Ectodermal cell (in vitro differentiated cells): ENCODE data around the gene HOXB2. TPM values are rescaled to one million over a fixed set of nuclear protein-coding genes. Genes with fewer than 3 reads are reported as not detected.

Experiments used
- H3K27ac ChIP-seq: 2 replicates; pipeline ENCODE4 v1.7.0; 2013; ENCODE audit warnings: mild to moderate bottlenecking, low read depth, low read length; ENCODE audit not compliant: insufficient read depth, poor library complexity, severe bottlenecking
- H3K27me3 ChIP-seq: 2 replicates; pipeline ENCODE4 v1.7.0; 2013; ENCODE audit warnings: mild to moderate bottlenecking, low read length; ENCODE audit not compliant: insufficient read depth, control insufficient read depth, poor library complexity, severe bottlenecking
- H3K36me3 ChIP-seq: one replicate; pipeline ENCODE4 v1.7.0; 2013; ENCODE audit warnings: low read length; ENCODE audit not compliant: control insufficient read depth, insufficient read depth
- H3K4me1 ChIP-seq: one replicate; pipeline ENCODE4 v1.7.0; 2013; ENCODE audit warnings: low read length; ENCODE audit not compliant: control insufficient read depth, insufficient read depth
- H3K4me3 ChIP-seq: 2 replicates; pipeline ENCODE4 v1.7.0; 2013; ENCODE audit warnings: low read depth, low read length, control low read depth; ENCODE audit not compliant: insufficient read depth
- H3K9me3 ChIP-seq: 2 replicates; pipeline ENCODE4 v1.7.0; 2013; ENCODE audit warnings: mild to moderate bottlenecking, low read length, moderate library complexity; ENCODE audit not compliant: control insufficient read depth
- WGBS, 2 experiments: methylation state at CpG; one replicate each; pipeline ENCODE4 v1.1.7; 2013; ENCODE audit warnings: missing lambda C conversion rate in 2 of 2; 5-methylcytosine and 5-hydroxymethylcytosine counted together
- polyA plus RNA-seq, 4 experiments: library from polyadenylated mRNA; stranded (reverse); fragments of 50-300 nt; gene quantifications; one replicate each; pipeline ENCODE4 v1.2.3, GENCODE V29; 2013

The HOXB2 gene
- 14.8 TPM for polyA plus RNA-seq (2013, experiment 1 of 4)
- 8.5 TPM for polyA plus RNA-seq (2013, experiment 2 of 4)
- 31.7 TPM for polyA plus RNA-seq (2013, experiment 3 of 4)
- 32.8 TPM for polyA plus RNA-seq (2013, experiment 4 of 4)

DNA sequence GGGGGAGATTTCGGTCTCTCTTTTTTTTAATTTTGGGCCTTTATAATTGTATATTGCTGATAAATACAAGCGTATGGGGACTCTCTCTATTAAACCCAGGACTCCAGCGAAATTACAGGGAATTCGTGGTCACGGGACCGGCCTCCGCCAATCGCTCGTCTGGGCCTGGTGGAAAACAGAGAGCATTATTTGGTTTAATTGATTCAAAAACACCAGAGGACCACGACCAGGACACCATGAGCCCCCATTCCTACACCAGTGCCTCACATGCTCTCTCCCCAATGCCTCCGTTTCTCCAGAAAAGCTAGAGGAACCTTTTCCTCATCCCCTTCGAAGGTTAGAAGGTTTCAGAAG lies at the start of gene HOXB2:
Gene HOXB2, minus strand, starts transcription at position 88 of the 354 bp plus-strand sequence. CDS start 198 bp downstream, outside the sequence.
- H3K27me3 ChIP-seq = peaks cover 100% of the 10 kb centered on the region

DNA sequence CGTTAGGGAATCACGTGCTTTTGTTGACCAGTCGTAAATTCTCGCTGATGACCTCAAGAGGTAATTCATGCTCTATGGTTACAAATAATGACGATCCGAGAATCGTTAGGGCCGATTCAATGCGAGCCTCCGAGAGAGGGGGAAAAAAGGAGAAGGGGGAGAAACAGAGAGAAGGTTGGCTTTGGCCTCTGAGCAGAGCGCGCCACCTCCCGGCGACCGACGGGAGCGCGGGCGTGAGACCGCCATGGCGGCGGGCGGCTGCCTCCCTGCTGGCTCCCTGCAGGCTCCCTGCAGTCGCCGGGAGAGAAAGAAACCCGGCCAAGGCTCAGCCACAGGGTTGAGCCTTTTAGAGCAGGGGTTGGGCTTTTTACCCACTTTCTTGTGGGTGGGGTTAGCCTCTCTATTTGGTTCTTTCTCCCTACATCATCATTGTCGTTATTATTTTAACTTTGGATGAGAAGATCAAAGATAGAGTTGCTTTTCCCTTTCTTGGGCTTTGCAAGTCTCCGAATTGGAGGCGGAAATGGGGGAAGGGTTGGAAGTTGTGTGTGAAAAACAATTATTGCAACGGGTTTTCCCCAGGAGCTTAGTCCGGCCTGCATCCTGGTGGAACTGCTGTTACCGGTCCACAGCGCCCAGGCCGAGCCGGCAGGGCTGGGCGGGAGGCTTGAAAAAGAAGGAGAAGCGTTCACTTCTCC lies 49.1 kb upstream of the HOXB2 start:
- H3K27ac ChIP-seq = no peak overlapping the region
- H3K27me3 ChIP-seq = peaks cover 100% of the 10 kb centered on the region
- no peak overlapping the region for H3K4me3 ChIP-seq
- H3K4me1 ChIP-seq = peaks cover 3% of the 10 kb centered on the region
- 1% methylated on average over 36 to 37 of the region's 37 CpGs for WGBS, 2 experiments
- no peaks in the 10 kb centered on the region for H3K9me3 ChIP-seq
- H3K36me3 ChIP-seq = no peaks in the 10 kb centered on the region

More for the DNA sequence above, at the start of gene HOXB2:
- Histone ChIP-seq H3K4me3 (peak within 1 kb of the TSS; percentile 48), H3K9me3 (no peaks in the 10 kb centered on the region), H3K27ac (peak within 1 kb of the TSS; percentile 65), H3K4me1 (peaks cover 7% of the 10 kb centered on the region), H3K36me3 (no peaks in the 10 kb centered on the region)
- 4 to 6% methylated on average over 11 to 12 of the region's 12 CpGs for WGBS, 2 experiments

DNA sequence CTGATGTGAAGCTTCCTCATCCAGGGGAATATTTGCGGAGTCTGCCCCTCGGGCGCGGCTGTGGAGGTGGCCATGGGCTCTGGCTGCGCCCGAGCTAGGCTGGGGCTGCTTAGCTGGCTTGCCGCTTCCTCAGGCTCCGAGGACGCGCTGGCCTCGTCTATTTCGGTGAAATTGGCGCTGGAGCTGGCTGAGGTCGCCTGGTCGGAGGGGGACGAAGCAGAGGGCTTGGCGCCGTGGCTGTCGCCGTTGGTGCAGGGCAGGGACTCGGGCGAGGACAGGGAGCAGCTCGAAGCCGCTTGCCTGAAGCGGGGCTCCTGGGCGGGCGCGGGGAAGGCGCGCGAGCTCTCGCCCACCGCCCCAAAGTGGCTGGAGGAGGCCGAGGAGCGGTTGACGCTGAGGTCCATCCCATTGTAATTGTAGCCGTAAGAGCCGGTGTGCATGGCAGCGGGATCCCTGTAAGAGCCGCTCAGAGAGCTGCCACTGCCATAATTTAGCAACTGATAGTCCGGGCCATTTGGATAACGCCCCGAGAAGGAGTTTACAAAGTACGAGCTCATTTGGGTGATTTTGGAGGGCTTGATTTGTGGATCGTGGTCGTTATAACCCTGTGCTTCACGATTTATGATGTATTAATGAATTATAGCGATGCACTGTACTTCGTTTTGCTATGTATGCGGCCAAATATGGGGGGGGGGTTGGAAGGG lies 48.4 kb upstream of the HOXB2 start, which contains the start of gene HOXB5:
Gene HOXB5, minus strand, starts transcription at position 654 of the 704 bp plus-strand sequence. Its CDS starts 97 bp downstream, at position 557.
- Histone ChIP-seq H3K9me3 (no peaks in the 10 kb centered on the region), H3K27ac (no peak within 1 kb of the TSS), H3K4me1 (peaks cover 3% of the 10 kb centered on the region), H3K4me3 (peak within 1 kb of the TSS; percentile 13), H3K36me3 (no peaks in the 10 kb centered on the region), H3K27me3 (peaks cover 100% of the 10 kb centered on the region)
- 3 to 4% methylated on average over 50 of the region's 50 CpGs for WGBS, 2 experiments

DNA sequence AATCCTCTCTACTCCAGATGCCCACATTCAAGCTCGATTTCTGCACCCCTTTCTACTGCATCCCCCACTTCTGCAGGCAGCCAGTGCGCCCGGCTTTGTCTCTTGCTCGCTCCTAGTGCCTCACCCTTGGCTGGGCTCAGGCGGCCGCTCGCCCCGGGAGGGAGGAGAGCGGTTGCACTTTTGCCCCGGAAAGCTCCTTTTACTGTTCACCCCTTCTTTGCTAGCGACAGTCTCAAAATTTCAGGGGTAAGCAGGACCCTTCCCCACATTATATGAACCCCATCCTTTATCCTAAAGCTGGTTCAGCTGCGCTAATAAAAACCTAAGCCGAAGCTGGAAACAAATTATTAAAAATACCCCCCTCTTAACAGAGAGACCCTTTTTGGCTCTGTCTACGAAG lies 47.7 kb upstream of the HOXB2 start:
- H3K27ac ChIP-seq = no peak overlapping the region
- peaks cover 3% of the 10 kb centered on the region for H3K4me1 ChIP-seq
- H3K36me3 ChIP-seq = no peaks in the 10 kb centered on the region
- H3K4me3 ChIP-seq = no peak overlapping the region
- WGBS, 2 experiments = 10 to 11% methylated on average over 14 of the region's 14 CpGs
- no peaks in the 10 kb centered on the region for H3K9me3 ChIP-seq
- H3K27me3 ChIP-seq = peaks cover 100% of the 10 kb centered on the region

DNA sequence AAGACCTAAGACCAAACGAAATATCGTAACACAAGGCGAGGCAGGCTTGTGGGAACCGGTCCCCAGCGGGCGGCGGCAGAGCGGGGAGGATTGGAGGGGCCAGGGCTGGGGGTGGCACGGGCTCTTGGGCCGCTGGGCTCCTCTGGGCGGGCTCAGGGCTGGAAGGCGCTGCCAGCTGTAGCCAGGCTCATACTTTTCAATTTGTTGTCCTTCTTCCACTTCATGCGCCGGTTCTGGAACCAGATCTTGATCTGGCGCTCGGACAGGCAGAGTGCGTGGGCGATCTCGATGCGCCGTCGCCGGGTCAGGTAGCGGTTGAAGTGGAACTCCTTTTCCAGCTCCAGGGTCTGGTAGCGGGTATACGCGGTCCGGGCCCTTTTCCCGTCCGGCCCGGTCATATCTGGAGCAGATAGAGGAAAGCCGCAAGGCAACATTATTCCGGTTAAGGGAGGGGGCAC lies 47.2 kb upstream of the HOXB2 start:
- peaks cover 100% of the 10 kb centered on the region for H3K27me3 ChIP-seq
- WGBS, 2 experiments = 7 to 8% methylated on average over 33 of the region's 33 CpGs
- no peaks in the 10 kb centered on the region for H3K9me3 ChIP-seq
- peaks cover 3% of the 10 kb centered on the region for H3K4me1 ChIP-seq
- H3K27ac ChIP-seq = no peak overlapping the region
- no peak overlapping the region for H3K4me3 ChIP-seq
- no peaks in the 10 kb centered on the region for H3K36me3 ChIP-seq

DNA sequence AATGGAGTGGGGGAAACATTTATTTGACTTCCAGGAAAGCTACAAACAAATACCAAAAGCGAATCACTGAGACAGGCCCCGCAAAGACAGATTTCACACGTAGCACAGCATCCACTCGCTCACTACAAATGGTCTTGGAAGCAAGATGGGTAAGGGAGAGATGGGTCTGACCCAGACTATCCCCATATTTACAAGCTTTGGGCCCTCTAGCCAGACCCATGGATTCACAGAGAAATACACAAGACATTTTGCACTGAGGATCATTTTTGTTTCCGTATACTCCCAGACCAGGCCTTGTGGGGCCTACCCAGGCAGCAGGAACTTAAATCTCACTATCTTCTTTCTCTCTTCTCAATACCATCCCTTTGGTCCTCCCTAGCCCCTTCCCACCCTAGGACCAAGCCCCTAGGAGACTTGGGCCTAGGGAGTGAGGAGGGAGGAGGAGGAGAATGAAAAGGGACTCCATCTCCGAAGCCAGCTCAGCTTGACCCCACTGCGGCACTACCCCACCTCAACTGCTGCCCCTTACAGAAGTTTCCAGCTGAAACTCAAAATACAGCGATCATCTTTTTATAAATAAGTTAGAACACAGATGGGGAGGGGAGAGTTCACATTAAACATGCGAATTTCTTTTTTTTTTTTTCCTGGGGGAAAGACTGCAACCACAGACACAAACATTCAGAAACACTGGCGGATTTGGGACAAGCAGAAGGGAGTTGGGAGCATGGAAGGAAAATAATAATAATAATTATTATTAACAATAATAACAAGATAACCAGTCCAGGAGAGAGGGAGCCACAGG lies 46.5 kb upstream of the HOXB2 start:
- Histone ChIP-seq H3K27ac (no peak overlapping the region), H3K36me3 (no peaks in the 10 kb centered on the region), H3K4me1 (peaks cover 3% of the 10 kb centered on the region), H3K27me3 (peaks cover 100% of the 10 kb centered on the region), H3K4me3 (no peak overlapping the region), H3K9me3 (no peaks in the 10 kb centered on the region)
- WGBS, 2 experiments = 52 to 59% methylated on average over 7 to 9 of the region's 10 CpGs

DNA sequence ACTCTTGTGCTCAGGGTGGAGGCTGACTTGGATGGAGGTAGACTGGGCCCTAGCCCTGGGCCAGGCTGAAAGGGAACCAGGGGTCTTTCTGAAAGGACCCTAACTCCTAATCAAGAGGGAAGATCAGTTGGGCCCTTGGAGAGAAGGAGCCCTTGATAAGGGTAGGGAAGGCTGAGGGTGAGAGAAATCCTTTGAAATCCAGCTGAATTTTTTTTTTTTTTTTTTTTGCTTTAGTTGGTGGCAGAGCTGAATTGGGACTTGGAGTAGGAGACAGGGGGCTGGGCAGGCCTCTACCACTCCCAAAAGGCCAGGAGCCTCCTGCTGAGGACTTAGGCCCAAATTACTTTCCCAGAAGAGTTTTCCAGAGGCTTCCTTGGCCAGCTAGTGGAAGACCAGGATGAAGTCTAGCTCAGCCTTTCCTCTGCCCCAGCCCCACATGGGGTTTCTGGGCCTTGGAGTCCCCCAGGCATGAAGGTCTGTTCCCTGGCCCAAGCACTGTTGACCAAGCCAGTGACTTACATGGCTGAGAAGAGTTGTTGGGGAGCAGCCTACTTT lies 45.8 kb upstream of the HOXB2 start:
- Histone ChIP-seq H3K27me3 (peaks cover 100% of the 10 kb centered on the region), H3K36me3 (no peaks in the 10 kb centered on the region), H3K9me3 (no peaks in the 10 kb centered on the region), H3K4me3 (no peak overlapping the region), H3K4me1 (peaks cover 3% of the 10 kb centered on the region), H3K27ac (no peak overlapping the region)

DNA sequence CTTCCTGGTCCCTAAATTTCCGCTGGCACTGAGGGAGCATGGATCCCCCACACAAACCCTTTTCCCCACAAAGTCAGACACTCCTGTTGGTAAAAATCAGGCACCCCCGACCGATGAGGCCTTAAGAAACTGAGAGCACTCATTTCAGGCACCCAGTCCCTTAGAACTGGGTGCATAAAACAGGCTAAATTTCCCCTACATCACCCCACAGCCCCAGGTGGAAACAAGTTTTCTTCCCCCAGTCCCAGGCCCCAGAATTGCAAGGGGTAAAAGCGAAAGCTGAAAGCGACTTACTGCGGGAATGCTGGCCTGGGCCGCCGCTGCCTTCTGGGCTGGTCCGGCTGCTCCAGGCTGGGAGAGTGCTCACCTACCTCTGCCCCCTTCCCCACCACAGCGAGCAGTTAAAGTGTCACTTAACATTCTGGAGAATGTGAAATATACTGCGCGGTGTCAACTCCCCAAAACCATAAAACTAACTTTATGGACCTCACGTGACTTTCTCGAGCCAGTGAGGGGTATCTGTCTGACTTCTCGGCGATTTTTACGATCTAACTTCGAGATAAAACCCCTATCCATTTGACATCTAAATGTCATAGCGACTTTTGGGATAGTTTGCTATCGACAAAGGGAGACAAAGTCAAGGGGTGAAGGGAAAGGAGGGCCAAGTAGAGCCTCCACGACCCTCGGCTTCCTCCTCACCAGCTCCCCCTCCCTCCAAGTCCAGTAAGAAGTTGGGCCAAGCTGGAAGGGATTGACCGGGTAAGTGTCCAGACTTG lies 45.1 kb upstream of the HOXB2 start, which contains the start of gene HOXB3:
Gene HOXB3, minus strand, starts transcription at position 411 of the 776 bp plus-strand sequence. CDS start 37,767 bp downstream, outside the sequence.
- WGBS, 2 experiments = 9% methylated on average over 23 of the region's 23 CpGs
- no peak within 1 kb of the TSS for H3K27ac ChIP-seq
- no peaks in the 10 kb centered on the region for H3K36me3 ChIP-seq
- no peaks in the 10 kb centered on the region for H3K9me3 ChIP-seq
- no peak within 1 kb of the TSS for H3K4me3 ChIP-seq
- H3K4me1 ChIP-seq = peaks cover 3% of the 10 kb centered on the region
- H3K27me3 ChIP-seq = peaks cover 100% of the 10 kb centered on the region
